Nucleus accumbens (tissue), 56 donors: ENCODE results near the gene SLC25A39.
"Not testable (repeated sequence)": the region's sequence is repeated elsewhere in the genome, so short reads cannot be mapped to it uniquely, and the experiment has no call there.

Experiments used
- DNase-seq, 56 donors: peaks; one replicate each; lab custom pipeline; 2025; lab: John Stamatoyannopoulos, UW

SLC25A39 gene

GRCh38 chr17:44324571-44325275, at the start of gene SLC25A39:
TSS of gene SLC25A39 (minus strand) at chr17:44324823. CDS start at chr17:44323562, 1,261 bp downstream.
- peak; percentile 31 to 97 (median 88) for DNase-seq

GRCh38 chr17:44372036-44372435, 47.4 kb upstream of the SLC25A39 start:
- no peak for DNase-seq

- not testable (repeated sequence) for DNase-seq
These were observed 44.9 kb upstream of the SLC25A39 start for GRCh38 chr17:44369414-44370023.

- not testable (repeated sequence) for DNase-seq
These were observed 44.0 kb upstream of the SLC25A39 start for GRCh38 chr17:44368391-44369243.

GRCh38 chr17:44367231-44367979, 42.8 kb upstream of the SLC25A39 start:
- DNase-seq = no peak

GRCh38 chr17:44365051-44365450, 40.4 kb upstream of the SLC25A39 start:
- DNase-seq = not testable (repeated sequence)

- DNase-seq = peak in 34 of 56 donors; percentile 10 to 66 (median 34)
These were observed 39.1 kb upstream of the SLC25A39 start, which contains the start of gene FAM171A2 for GRCh38 chr17:44363613-44364159. TSS of gene FAM171A2 (minus strand) at chr17:44363853. CDS start at chr17:44363714, 139 bp downstream.

GRCh38 chr17:44362949-44363612, 38.5 kb upstream of the SLC25A39 start:
- DNase-seq = peak in 14 of 56 donors; percentile 9 to 58 (median 34)

- DNase-seq = no peak
These were observed 37.9 kb upstream of the SLC25A39 start for GRCh38 chr17:44362459-44362948.

- DNase-seq = peak in 1 of 56 donors; percentile 13
These were observed 37.0 kb upstream of the SLC25A39 start for GRCh38 chr17:44361292-44362260.

GRCh38 chr17:44360826-44361225, 36.2 kb upstream of the SLC25A39 start:
- DNase-seq = peak in 6 of 56 donors; percentile 9 to 28 (median 20)

- DNase-seq = peak in 6 of 56 donors; percentile 22 to 55 (median 32)
These were observed 35.5 kb upstream of the SLC25A39 start for GRCh38 chr17:44360144-44360533.

- DNase-seq = no peak
These were observed 35.0 kb upstream of the SLC25A39 start for GRCh38 chr17:44359458-44360143.

GRCh38 chr17:44359006-44359405, 34.4 kb upstream of the SLC25A39 start:
- DNase-seq = no peak

- no peak for DNase-seq
These were observed 33.4 kb upstream of the SLC25A39 start for GRCh38 chr17:44358066-44358465.

GRCh38 chr17:44356241-44356640, 31.6 kb upstream of the SLC25A39 start:
- no peak for DNase-seq

GRCh38 chr17:44355642-44356099, 31.0 kb upstream of the SLC25A39 start:
- no peak for DNase-seq
